ENCODE data around the gene IQSEC2.

The IQSEC2 gene

GRCh38 chrX:53254570-53255461, 26.6 kb downstream of the IQSEC2 start:
- Histone ChIP-seq H3K14ac (ENCODE audit: low read length) (no peak overlapping the region), H3K23ac (ENCODE audit: low read length) (no peak overlapping the region), H3K4me2 (ENCODE audit: low read length) (no peak overlapping the region), H3K9me3 (ENCODE audit: insufficient read depth, low read depth, low read length) (no peaks in the 10 kb centered on the region), H2BK5ac (ENCODE audit: low read depth, low read length, poor library complexity) (no peak overlapping the region), H3K4me1 (ENCODE audit: control insufficient read depth in 1 of 2, insufficient read depth in 2 of 2, low read length in 2 of 2) (peaks cover 0 to 4% of the 10 kb centered on the region in 2 experiments), H2BK120ac (ENCODE audit: insufficient read depth, low read length, poor library complexity) (no peak overlapping the region), H3K79me2 (ENCODE audit: control insufficient read depth, insufficient read depth, low read length, poor library complexity) (no peaks in the 10 kb centered on the region), H2AFZ (ENCODE audit: insufficient read depth, low read length, poor library complexity) (no peak overlapping the region), H4K91ac (ENCODE audit: low read depth, low read length) (no peak overlapping the region), H3K4me3 (ENCODE audit: low read depth, low read length) (no peak overlapping the region), H3K18ac (ENCODE audit: low read length) (no peak overlapping the region), H4K12ac (ENCODE audit: low read depth, low read length) (no peak overlapping the region), H3K27ac (ENCODE audit: low read depth, low read length) (no peak overlapping the region), H3K9ac (ENCODE audit: low read length) (no peak overlapping the region), H4K8ac (ENCODE audit: low read depth, low read length) (no peak overlapping the region), H3K36me3 (ENCODE audit: control insufficient read depth in 1 of 2, insufficient read depth in 2 of 2, low read length in 2 of 2) (no peaks in the 10 kb centered on the region), H2BK12ac (ENCODE audit: low read length) (no peak overlapping the region), H3K27me3 (ENCODE audit: insufficient read depth, low read length) (no peaks in the 10 kb centered on the region), H2AK5ac (ENCODE audit: low read length) (no peak overlapping the region), H3K4ac (ENCODE audit: low read depth, low read length) (no peak overlapping the region), H3K79me1 (ENCODE audit: low read length) (no peaks in the 10 kb centered on the region)
- no CpG with 5 or more reads among the region's 22 CpGs for WGBS (ENCODE audit: extremely low coverage, insufficient coverage, insufficient read length)
- no peak for DNase-seq

GRCh38 chrX:53253293-53254020, 27.9 kb downstream of the IQSEC2 start:
- WGBS (ENCODE audit: extremely low coverage, insufficient coverage, insufficient read length) = no CpG with 5 or more reads among the region's 3 CpGs

GRCh38 chrX:53251307-53251706, 30.1 kb downstream of the IQSEC2 start:
- Histone ChIP-seq H3K36me3 (ENCODE audit: control insufficient read depth in 1 of 2, insufficient read depth in 2 of 2, low read length in 2 of 2) (no peaks in the 10 kb centered on the region), H3K79me2 (ENCODE audit: control insufficient read depth, insufficient read depth, low read length, poor library complexity) (no peaks in the 10 kb centered on the region), H3K27me3 (ENCODE audit: insufficient read depth, low read length) (no peaks in the 10 kb centered on the region), H2BK12ac (ENCODE audit: low read length) (no peak overlapping the region), H3K23ac (ENCODE audit: low read length) (no peak overlapping the region), H3K18ac (ENCODE audit: low read length) (no peak overlapping the region), H3K9ac (ENCODE audit: low read length) (no peak overlapping the region), H2BK120ac (ENCODE audit: insufficient read depth, low read length, poor library complexity) (no peak overlapping the region), H4K12ac (ENCODE audit: low read depth, low read length) (no peak overlapping the region), H3K9me3 (ENCODE audit: insufficient read depth, low read depth, low read length) (no peaks in the 10 kb centered on the region), H3K79me1 (ENCODE audit: low read length) (no peaks in the 10 kb centered on the region), H4K8ac (ENCODE audit: low read depth, low read length) (no peak overlapping the region), H3K27ac (ENCODE audit: low read depth, low read length) (no peak overlapping the region), H4K91ac (ENCODE audit: low read depth, low read length) (no peak overlapping the region), H2AK5ac (ENCODE audit: low read length) (no peak overlapping the region), H3K4me2 (ENCODE audit: low read length) (no peak overlapping the region), H2BK5ac (ENCODE audit: low read depth, low read length, poor library complexity) (no peak overlapping the region), H3K4me1 (ENCODE audit: control insufficient read depth in 1 of 2, insufficient read depth in 2 of 2, low read length in 2 of 2) (peaks cover 3 to 6% of the 10 kb centered on the region in 2 experiments), H3K14ac (ENCODE audit: low read length) (no peak overlapping the region), H3K4me3 (ENCODE audit: low read depth, low read length) (no peak overlapping the region), H2AFZ (ENCODE audit: insufficient read depth, low read length, poor library complexity) (no peak overlapping the region), H3K4ac (ENCODE audit: low read depth, low read length) (no peak overlapping the region)
- no CpG with 5 or more reads among the region's 2 CpGs for WGBS (ENCODE audit: extremely low coverage, insufficient coverage, insufficient read length)
- DNase-seq = no peak

More at GRCh38 chrX:53253293-53254020, 27.9 kb downstream of the IQSEC2 start:
- Histone ChIP-seq H3K36me3 (ENCODE audit: control insufficient read depth in 1 of 2, insufficient read depth in 2 of 2, low read length in 2 of 2) (no peaks in the 10 kb centered on the region), H3K79me2 (ENCODE audit: control insufficient read depth, insufficient read depth, low read length, poor library complexity) (no peaks in the 10 kb centered on the region), H3K9me3 (ENCODE audit: insufficient read depth, low read depth, low read length) (no peaks in the 10 kb centered on the region), H3K14ac (ENCODE audit: low read length) (no peak overlapping the region), H2AK5ac (ENCODE audit: low read length) (no peak overlapping the region), H4K8ac (ENCODE audit: low read depth, low read length) (no peak overlapping the region), H2BK12ac (ENCODE audit: low read length) (no peak overlapping the region), H3K4me3 (ENCODE audit: low read depth, low read length) (no peak overlapping the region), H3K27me3 (ENCODE audit: insufficient read depth, low read length) (no peaks in the 10 kb centered on the region), H3K9ac (ENCODE audit: low read length) (no peak overlapping the region), H2BK120ac (ENCODE audit: insufficient read depth, low read length, poor library complexity) (no peak overlapping the region), H3K79me1 (ENCODE audit: low read length) (no peaks in the 10 kb centered on the region), H4K91ac (ENCODE audit: low read depth, low read length) (no peak overlapping the region), H3K23ac (ENCODE audit: low read length) (no peak overlapping the region), H3K4me1 (ENCODE audit: control insufficient read depth in 1 of 2, insufficient read depth in 2 of 2, low read length in 2 of 2) (peaks cover 3 to 6% of the 10 kb centered on the region in 2 experiments), H4K12ac (ENCODE audit: low read depth, low read length) (no peak overlapping the region), H2BK5ac (ENCODE audit: low read depth, low read length, poor library complexity) (no peak overlapping the region), H3K27ac (ENCODE audit: low read depth, low read length) (no peak overlapping the region), H3K4ac (ENCODE audit: low read depth, low read length) (no peak overlapping the region), H2AFZ (ENCODE audit: insufficient read depth, low read length, poor library complexity) (no peak overlapping the region), H3K4me2 (ENCODE audit: low read length) (no peak overlapping the region), H3K18ac (ENCODE audit: low read length) (no peak overlapping the region)
- DNase-seq = no peak

GRCh38 chrX:53250556-53250955, 30.8 kb downstream of the IQSEC2 start:
- Histone ChIP-seq H3K79me2 (ENCODE audit: control insufficient read depth, insufficient read depth, low read length, poor library complexity) (no peaks in the 10 kb centered on the region), H2BK5ac (ENCODE audit: low read depth, low read length, poor library complexity) (no peak overlapping the region), H3K4me2 (ENCODE audit: low read length) (no peak overlapping the region), H3K4ac (ENCODE audit: low read depth, low read length) (no peak overlapping the region), H3K27me3 (ENCODE audit: insufficient read depth, low read length) (no peaks in the 10 kb centered on the region), H3K9ac (ENCODE audit: low read length) (no peak overlapping the region), H2BK120ac (ENCODE audit: insufficient read depth, low read length, poor library complexity) (no peak overlapping the region), H2BK12ac (ENCODE audit: low read length) (no peak overlapping the region), H2AFZ (ENCODE audit: insufficient read depth, low read length, poor library complexity) (no peak overlapping the region), H4K91ac (ENCODE audit: low read depth, low read length) (no peak overlapping the region), H4K12ac (ENCODE audit: low read depth, low read length) (no peak overlapping the region), H3K4me1 (ENCODE audit: control insufficient read depth in 1 of 2, insufficient read depth in 2 of 2, low read length in 2 of 2) (peaks cover 3 to 6% of the 10 kb centered on the region in 2 experiments), H2AK5ac (ENCODE audit: low read length) (no peak overlapping the region), H3K18ac (ENCODE audit: low read length) (no peak overlapping the region), H3K36me3 (ENCODE audit: control insufficient read depth in 1 of 2, insufficient read depth in 2 of 2, low read length in 2 of 2) (no peaks in the 10 kb centered on the region), H3K27ac (ENCODE audit: low read depth, low read length) (no peak overlapping the region), H3K14ac (ENCODE audit: low read length) (no peak overlapping the region), H3K23ac (ENCODE audit: low read length) (no peak overlapping the region), H4K8ac (ENCODE audit: low read depth, low read length) (no peak overlapping the region), H3K79me1 (ENCODE audit: low read length) (no peaks in the 10 kb centered on the region), H3K9me3 (ENCODE audit: insufficient read depth, low read depth, low read length) (no peaks in the 10 kb centered on the region), H3K4me3 (ENCODE audit: low read depth, low read length) (no peak overlapping the region)
- WGBS (ENCODE audit: extremely low coverage, insufficient coverage, insufficient read length) = no CpG with 5 or more reads among the region's 19 CpGs
- no peak for DNase-seq

All from trophoblast cell (in vitro differentiated cells and primary cell).